HCT116 (cell line): ENCODE data around the gene SLC35B2.

Experiments
- CBX3 ChIP-seq: IDR thresholded peaks from 2 replicates; pipeline ENCODE4 v1.6.1; 2012; ENCODE audit warnings: low read depth
- ELF1 ChIP-seq: IDR thresholded peaks from 2 replicates; pipeline ENCODE4 v1.6.1; 2012; ENCODE audit warnings: low read depth, borderline replicate concordance
- EZH2 ChIP-seq: fragments of 200-600 bp; sonication (generic); IDR thresholded peaks from 2 replicates; pipeline ENCODE4 v1.6.1; 2017; ENCODE audit warnings: antibody characterized with exemption, mixed run types
- EZH2phosphoT487 ChIP-seq: fragments of 200-600 bp; IDR thresholded peaks from 2 replicates; pipeline ENCODE4 v1.6.1; 2018; ENCODE audit warnings: antibody characterized with exemption, borderline replicate concordance
- POLR2A ChIP-seq: IDR thresholded peaks from 2 replicates; pipeline ENCODE4 v1.7.0; 2011; ENCODE audit warnings: borderline replicate concordance; ENCODE audit not compliant: insufficient read depth, insufficient read length; ENCODE audit errors: extremely low read depth
- POLR2AphosphoS5 ChIP-seq: IDR thresholded peaks from 2 replicates; pipeline ENCODE4 v1.6.1; 2011; ENCODE audit warnings: mild to moderate bottlenecking, low read depth, low read length, moderate library complexity
- RAD21 ChIP-seq: IDR thresholded peaks from 2 replicates; pipeline ENCODE4 v1.6.1; 2012; ENCODE audit warnings: low read depth, mild to moderate bottlenecking
- SIN3A ChIP-seq: IDR thresholded peaks from 2 replicates; pipeline ENCODE4 v1.6.1; 2012; ENCODE audit warnings: low read depth
- SP1 ChIP-seq: IDR thresholded peaks from 2 replicates; pipeline ENCODE4 v1.6.1; 2012; ENCODE audit warnings: low read depth
- TF ChIP-seq, protein P1 (sequence below), 3 experiments: fragments of 200-600 bp in 1 of 3; sonication (generic) in 1 of 3; IDR thresholded peaks in 2 of 3; conservative IDR thresholded peaks in 1 of 3; 2 replicates each; pipeline ENCODE4 v1.5.1; 2012 to 2017; ENCODE audit warnings: low read depth in 2 of 3, low read length in 2 of 3, antibody characterized with exemption in 1 of 3, borderline replicate concordance in 1 of 3, control low read depth in 1 of 3, mild to moderate bottlenecking in 1 of 3, mixed read lengths in 1 of 3, mixed run types in 1 of 3, moderate library complexity in 1 of 3; ENCODE audit not compliant: insufficient read depth in 1 of 3
- TF ChIP-seq, protein P2 (sequence below): IDR thresholded peaks from 2 replicates; pipeline ENCODE4 v1.6.1; 2012; ENCODE audit warnings: low read depth
- TF ChIP-seq, protein P3 (sequence below): IDR thresholded peaks from 2 replicates; pipeline ENCODE4 v1.6.1; 2012
- TF ChIP-seq, protein P4 (sequence below): IDR thresholded peaks from 2 replicates; pipeline ENCODE4 v1.6.1; 2011; ENCODE audit warnings: mild to moderate bottlenecking, low read length, moderate library complexity; ENCODE audit not compliant: insufficient replicate concordance; ENCODE audit errors: extremely low read depth
- TF ChIP-seq, protein P5 (sequence below): IDR thresholded peaks from 2 replicates; pipeline ENCODE4 v1.6.1; 2012

DNA sequence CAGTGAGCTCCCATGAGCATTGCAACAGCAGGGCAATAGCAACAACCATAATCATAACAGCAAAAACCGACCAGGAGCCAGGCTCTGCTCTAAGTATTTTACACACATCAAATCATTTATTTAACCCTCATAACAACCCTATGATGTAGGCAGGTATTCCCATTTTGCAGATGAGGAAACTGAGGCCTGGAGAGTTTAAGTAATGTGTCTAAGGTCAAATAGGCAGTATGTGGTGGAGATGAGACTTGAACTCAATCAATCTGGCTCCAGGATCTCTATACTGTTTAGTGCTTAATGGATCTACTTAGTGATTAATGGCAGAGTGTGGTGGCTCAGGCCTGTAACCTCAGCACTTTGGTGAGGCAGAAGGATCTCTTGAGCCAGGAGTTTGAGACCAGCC lies 16.3 kb upstream of the SLC35B2 start:
- no peak for TF ChIP-seq EZH2
- TF ChIP-seq ELF1, result no peak
- TF ChIP-seq, protein P1, sequence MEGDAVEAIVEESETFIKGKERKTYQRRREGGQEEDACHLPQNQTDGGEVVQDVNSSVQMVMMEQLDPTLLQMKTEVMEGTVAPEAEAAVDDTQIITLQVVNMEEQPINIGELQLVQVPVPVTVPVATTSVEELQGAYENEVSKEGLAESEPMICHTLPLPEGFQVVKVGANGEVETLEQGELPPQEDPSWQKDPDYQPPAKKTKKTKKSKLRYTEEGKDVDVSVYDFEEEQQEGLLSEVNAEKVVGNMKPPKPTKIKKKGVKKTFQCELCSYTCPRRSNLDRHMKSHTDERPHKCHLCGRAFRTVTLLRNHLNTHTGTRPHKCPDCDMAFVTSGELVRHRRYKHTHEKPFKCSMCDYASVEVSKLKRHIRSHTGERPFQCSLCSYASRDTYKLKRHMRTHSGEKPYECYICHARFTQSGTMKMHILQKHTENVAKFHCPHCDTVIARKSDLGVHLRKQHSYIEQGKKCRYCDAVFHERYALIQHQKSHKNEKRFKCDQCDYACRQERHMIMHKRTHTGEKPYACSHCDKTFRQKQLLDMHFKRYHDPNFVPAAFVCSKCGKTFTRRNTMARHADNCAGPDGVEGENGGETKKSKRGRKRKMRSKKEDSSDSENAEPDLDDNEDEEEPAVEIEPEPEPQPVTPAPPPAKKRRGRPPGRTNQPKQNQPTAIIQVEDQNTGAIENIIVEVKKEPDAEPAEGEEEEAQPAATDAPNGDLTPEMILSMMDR (IDR thresholded peaks at IDR 0.05 in 2 of 3, conservative IDR thresholded peaks at IDR 0.05 in 1 of 3; ENCODE audit: borderline replicate concordance in 1 of 3, insufficient read depth in 1 of 3, low read depth in 2 of 3, low read length in 2 of 3), result no peak
- TF ChIP-seq POLR2A, result no peak
- TF ChIP-seq, protein P2, sequence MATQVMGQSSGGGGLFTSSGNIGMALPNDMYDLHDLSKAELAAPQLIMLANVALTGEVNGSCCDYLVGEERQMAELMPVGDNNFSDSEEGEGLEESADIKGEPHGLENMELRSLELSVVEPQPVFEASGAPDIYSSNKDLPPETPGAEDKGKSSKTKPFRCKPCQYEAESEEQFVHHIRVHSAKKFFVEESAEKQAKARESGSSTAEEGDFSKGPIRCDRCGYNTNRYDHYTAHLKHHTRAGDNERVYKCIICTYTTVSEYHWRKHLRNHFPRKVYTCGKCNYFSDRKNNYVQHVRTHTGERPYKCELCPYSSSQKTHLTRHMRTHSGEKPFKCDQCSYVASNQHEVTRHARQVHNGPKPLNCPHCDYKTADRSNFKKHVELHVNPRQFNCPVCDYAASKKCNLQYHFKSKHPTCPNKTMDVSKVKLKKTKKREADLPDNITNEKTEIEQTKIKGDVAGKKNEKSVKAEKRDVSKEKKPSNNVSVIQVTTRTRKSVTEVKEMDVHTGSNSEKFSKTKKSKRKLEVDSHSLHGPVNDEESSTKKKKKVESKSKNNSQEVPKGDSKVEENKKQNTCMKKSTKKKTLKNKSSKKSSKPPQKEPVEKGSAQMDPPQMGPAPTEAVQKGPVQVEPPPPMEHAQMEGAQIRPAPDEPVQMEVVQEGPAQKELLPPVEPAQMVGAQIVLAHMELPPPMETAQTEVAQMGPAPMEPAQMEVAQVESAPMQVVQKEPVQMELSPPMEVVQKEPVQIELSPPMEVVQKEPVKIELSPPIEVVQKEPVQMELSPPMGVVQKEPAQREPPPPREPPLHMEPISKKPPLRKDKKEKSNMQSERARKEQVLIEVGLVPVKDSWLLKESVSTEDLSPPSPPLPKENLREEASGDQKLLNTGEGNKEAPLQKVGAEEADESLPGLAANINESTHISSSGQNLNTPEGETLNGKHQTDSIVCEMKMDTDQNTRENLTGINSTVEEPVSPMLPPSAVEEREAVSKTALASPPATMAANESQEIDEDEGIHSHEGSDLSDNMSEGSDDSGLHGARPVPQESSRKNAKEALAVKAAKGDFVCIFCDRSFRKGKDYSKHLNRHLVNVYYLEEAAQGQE, result no peak
- TF ChIP-seq SIN3A, result no peak
- TF ChIP-seq, protein P3, sequence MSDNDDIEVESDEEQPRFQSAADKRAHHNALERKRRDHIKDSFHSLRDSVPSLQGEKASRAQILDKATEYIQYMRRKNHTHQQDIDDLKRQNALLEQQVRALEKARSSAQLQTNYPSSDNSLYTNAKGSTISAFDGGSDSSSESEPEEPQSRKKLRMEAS, result no peak
- TF ChIP-seq EZH2phosphoT487, result no peak
- TF ChIP-seq SP1, result no peak
- TF ChIP-seq POLR2AphosphoS5, result no peak
- no peak for TF ChIP-seq CBX3
- TF ChIP-seq RAD21, result no peak
- TF ChIP-seq, protein P4, sequence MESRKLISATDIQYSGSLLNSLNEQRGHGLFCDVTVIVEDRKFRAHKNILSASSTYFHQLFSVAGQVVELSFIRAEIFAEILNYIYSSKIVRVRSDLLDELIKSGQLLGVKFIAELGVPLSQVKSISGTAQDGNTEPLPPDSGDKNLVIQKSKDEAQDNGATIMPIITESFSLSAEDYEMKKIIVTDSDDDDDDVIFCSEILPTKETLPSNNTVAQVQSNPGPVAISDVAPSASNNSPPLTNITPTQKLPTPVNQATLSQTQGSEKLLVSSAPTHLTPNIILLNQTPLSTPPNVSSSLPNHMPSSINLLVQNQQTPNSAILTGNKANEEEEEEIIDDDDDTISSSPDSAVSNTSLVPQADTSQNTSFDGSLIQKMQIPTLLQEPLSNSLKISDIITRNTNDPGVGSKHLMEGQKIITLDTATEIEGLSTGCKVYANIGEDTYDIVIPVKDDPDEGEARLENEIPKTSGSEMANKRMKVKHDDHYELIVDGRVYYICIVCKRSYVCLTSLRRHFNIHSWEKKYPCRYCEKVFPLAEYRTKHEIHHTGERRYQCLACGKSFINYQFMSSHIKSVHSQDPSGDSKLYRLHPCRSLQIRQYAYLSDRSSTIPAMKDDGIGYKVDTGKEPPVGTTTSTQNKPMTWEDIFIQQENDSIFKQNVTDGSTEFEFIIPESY, result no peak
- TF ChIP-seq, protein P5, sequence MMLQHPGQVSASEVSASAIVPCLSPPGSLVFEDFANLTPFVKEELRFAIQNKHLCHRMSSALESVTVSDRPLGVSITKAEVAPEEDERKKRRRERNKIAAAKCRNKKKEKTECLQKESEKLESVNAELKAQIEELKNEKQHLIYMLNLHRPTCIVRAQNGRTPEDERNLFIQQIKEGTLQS, result no peak
